BE2C (cell line): ENCODE data around the gene IQSEC1.

Experiments
- DNase-seq: peaks from one replicate; pipeline ENCODE4 v3.0.0-alpha.2; 2020
- H3K27me3 ChIP-seq: fragments of 250-450 bp; sonication (Bioruptor Pico); 2 replicates; pipeline ENCODE4 v1.5.1; 2020; ENCODE audit warnings: mild to moderate bottlenecking
- H3K36me3 ChIP-seq: fragments of 250-450 bp; sonication (Bioruptor Pico); 2 replicates; pipeline ENCODE4 v1.5.1; 2020; ENCODE audit warnings: mild to moderate bottlenecking
- H3K4me1 ChIP-seq: fragments of 250-450 bp; sonication (Bioruptor Pico); 2 replicates; pipeline ENCODE4 v1.5.1; 2020
- H3K4me3 ChIP-seq: 2 replicates; pipeline ENCODE4 v1.5.1; 2011; ENCODE audit warnings: low read depth, low read length
- H3K9me3 ChIP-seq: fragments of 250-450 bp; sonication (Bioruptor Pico); 2 replicates; pipeline ENCODE4 v1.5.1; 2020
- TF ChIP-seq, protein P1 (sequence below): IDR thresholded peaks from 2 replicates; pipeline ENCODE4 v1.5.1; 2012; ENCODE audit warnings: mild to moderate bottlenecking, low read depth, low read length

Gene IQSEC1

DNA sequence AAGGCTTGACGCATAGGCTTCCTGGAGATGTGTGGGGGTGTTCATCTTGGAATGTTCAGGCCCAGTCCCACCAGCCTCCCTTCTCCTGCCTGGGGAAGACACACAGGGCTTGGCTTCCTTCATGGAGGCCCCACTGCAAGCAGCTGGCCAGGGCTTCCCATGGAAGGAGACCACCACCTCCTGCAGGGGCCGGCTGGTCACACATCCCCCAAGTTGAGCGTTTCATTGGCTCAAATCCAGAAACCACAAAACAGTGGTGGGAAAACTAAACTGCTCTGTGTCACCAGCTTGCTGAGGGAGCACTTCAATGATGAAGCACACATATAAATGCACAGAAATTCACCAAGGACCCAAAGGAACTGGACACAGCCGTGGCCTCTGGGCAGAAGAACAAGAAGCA, 8.3 kb downstream of the IQSEC1 start:
- Histone ChIP-seq H3K27me3 (no peaks in the 10 kb centered on the region), H3K9me3 (no peaks in the 10 kb centered on the region), H3K4me3 (no peak overlapping the region), H3K36me3 (no peaks in the 10 kb centered on the region), H3K4me1 (no peaks in the 10 kb centered on the region)
- TF ChIP-seq, protein P1, sequence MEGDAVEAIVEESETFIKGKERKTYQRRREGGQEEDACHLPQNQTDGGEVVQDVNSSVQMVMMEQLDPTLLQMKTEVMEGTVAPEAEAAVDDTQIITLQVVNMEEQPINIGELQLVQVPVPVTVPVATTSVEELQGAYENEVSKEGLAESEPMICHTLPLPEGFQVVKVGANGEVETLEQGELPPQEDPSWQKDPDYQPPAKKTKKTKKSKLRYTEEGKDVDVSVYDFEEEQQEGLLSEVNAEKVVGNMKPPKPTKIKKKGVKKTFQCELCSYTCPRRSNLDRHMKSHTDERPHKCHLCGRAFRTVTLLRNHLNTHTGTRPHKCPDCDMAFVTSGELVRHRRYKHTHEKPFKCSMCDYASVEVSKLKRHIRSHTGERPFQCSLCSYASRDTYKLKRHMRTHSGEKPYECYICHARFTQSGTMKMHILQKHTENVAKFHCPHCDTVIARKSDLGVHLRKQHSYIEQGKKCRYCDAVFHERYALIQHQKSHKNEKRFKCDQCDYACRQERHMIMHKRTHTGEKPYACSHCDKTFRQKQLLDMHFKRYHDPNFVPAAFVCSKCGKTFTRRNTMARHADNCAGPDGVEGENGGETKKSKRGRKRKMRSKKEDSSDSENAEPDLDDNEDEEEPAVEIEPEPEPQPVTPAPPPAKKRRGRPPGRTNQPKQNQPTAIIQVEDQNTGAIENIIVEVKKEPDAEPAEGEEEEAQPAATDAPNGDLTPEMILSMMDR, result no peak
- no peak for DNase-seq

DNA sequence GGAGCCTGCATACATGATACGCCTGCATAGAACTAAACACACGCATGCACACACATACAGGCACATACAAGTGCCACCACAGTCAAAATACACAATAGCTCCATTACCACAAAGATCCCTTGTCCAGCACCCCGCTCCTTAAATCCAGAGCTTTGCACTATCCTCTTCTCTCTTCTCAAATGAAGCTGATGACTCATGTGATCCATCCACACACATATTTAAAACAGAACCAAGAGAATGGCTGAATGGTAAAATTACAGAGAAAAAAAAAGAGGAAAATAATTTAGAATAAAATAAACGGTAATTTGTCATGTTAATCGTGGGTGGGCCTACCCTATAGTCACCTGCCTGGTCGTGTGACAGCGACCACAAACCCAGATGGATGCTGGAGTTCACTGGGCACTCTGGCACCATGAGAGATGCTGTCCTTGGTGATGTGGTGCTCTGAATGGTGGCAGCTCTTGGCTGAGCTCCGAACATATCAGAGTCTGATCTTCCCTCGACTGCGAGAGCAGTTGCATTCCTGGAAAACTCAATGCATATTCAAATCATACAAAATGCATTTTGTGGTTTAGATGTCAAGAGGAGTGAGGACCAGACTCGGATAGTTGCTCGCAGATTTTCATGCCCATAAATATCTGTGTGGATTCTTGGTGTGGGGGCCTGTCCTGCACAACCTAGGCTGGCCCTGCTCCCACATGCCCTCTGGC, 8.9 kb downstream of the IQSEC1 start:
- no peaks in the 10 kb centered on the region for H3K9me3 ChIP-seq
- no peaks in the 10 kb centered on the region for H3K27me3 ChIP-seq
- TF ChIP-seq, protein P1, result no peak
- H3K36me3 ChIP-seq, result no peaks in the 10 kb centered on the region
- H3K4me1 ChIP-seq, result no peaks in the 10 kb centered on the region
- DNase-seq, result no peak
- no peak overlapping the region for H3K4me3 ChIP-seq

DNA sequence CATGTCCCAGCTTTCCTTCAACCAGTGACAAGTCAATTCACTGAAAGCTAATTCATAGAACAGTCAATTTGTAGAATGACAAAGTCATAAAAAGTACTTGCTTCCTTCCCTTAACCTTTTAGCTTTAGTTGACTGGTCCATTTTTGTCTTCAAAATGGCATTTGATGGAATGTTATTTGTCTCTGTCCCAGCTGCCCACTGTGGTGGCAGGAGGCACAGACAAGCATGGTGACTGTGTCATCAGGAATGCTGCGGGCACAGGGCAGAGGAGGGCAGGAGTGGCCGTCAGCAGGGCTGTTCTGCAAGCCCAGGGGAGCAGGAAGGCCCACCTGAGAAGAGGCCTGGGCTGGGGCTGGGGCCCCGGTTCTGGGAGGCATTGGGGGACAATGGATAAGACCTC, 10.0 kb downstream of the IQSEC1 start:
- Histone ChIP-seq H3K27me3 (no peaks in the 10 kb centered on the region), H3K9me3 (no peaks in the 10 kb centered on the region), H3K36me3 (no peaks in the 10 kb centered on the region), H3K4me3 (no peak overlapping the region), H3K4me1 (no peaks in the 10 kb centered on the region)
- TF ChIP-seq, protein P1, result no peak
- DNase-seq, result no peak

DNA sequence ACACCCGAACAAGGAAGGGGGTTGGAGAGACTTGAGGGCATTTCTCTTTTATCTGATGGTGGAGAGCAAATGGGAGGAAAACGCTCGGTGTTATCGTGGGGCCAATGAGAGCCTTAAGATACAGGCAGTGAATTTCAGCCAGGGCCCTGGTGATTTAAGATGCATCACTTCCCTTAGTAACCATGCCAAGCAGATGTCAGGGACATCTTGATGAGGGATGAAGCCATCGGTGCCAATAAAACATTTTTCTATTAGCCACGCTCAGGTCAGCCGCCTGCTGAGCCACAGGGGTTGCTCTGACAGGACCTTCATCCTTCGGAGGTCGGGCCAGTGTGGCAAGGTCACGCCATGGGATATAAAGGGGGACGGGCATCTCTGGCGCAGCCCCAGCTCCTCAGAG, 10.6 kb downstream of the IQSEC1 start:
- DNase-seq, result no peak
- TF ChIP-seq, protein P1, result no peak
- no peaks in the 10 kb centered on the region for H3K36me3 ChIP-seq
- no peaks in the 10 kb centered on the region for H3K9me3 ChIP-seq
- H3K4me1 ChIP-seq, result no peaks in the 10 kb centered on the region
- H3K4me3 ChIP-seq, result no peak overlapping the region
- H3K27me3 ChIP-seq, result no peaks in the 10 kb centered on the region

DNA sequence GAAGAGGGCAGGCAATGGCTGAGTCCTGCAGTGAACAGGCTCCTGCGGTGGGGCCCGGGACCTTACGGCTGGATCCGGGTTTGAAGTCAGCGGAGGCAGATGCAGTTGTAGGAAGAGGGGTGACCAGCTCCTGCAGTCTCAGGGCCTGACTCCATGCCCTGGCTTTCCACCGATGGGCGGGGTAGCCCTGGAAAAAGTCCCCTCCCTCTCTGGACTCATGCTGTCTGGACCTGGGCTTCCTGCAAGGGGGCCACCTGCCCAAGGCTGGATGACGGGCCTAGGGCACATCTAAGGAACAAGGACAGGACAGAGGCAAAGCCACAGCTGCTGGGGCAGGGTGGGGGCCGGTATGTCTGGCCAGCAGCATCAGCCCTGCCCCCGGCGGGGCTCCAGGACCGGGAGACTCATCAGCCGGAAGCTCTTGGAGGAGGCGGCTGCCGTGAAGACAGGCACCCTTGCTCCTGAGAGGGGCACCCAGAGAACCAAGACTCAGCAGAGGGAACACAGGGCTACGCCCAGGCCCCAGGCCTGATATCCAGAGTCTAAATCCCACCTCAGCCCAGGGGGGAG, 12.8 kb downstream of the IQSEC1 start:
- no peaks in the 10 kb centered on the region for H3K4me1 ChIP-seq
- TF ChIP-seq, protein P1, result no peak
- H3K27me3 ChIP-seq, result no peaks in the 10 kb centered on the region
- no peaks in the 10 kb centered on the region for H3K36me3 ChIP-seq
- no peak for DNase-seq
- no peaks in the 10 kb centered on the region for H3K9me3 ChIP-seq
- no peak overlapping the region for H3K4me3 ChIP-seq

DNA sequence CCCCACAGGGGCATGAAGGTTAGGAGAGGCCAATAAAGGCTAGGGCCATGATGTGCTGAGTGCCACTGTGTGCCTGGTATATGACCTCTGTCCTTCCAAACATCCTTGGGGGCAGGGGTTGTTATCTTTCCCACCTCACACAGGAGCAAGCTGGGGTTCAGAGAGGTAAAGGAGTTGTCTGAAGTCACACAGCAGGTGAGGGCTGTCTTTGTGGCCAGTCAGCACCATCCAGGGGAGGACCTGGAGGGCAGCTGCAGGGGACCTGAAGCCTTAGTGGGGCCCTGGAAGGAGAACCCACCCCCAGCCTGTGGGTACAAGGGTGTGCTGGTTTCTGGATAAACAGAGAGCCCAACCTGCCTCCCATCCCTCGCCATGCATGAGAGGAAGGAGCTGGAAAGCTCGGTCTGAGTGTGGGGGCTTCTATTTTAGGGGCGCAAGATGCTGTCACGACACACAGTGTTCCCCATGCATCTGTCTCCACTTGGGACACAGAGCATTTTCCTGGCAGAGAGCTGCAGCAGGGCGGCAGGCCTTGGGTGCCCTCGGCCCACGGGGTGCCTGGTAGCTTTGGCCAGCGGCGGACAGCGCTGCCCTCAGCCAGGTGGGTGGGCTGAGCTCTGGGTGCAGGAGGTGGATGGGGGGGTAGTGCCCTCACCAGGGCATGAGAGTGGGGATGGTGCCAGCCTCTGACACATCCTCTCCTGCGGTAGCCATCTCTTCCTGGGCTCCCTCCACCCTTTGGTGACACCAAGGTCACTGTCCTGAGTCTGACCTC, 14.7 kb downstream of the IQSEC1 start:
- Histone ChIP-seq H3K4me3 (no peak overlapping the region), H3K36me3 (no peaks in the 10 kb centered on the region)
- TF ChIP-seq, protein P1, result no peak

More for the DNA sequence above, 14.7 kb downstream of the IQSEC1 start:
- DNase-seq, result no peak
- no peaks in the 10 kb centered on the region for H3K9me3 ChIP-seq
- no peaks in the 10 kb centered on the region for H3K4me1 ChIP-seq
- H3K27me3 ChIP-seq, result no peaks in the 10 kb centered on the region
